ENCODE results near the gene HSPB7.

The HSPB7 gene

GRCh38 chr1:16011936-16012589 is 5.8 kb downstream of the HSPB7 start:
- peak overlapping the region; percentile 17 for H4K91ac ChIP-seq (ENCODE audit: low read depth, low read length)
- no peak overlapping the region for H2AFZ ChIP-seq (ENCODE audit: insufficient read depth, low read length, poor library complexity)
- no peak overlapping the region for H4K12ac ChIP-seq (ENCODE audit: low read depth, low read length)
- H3K27me3 ChIP-seq (ENCODE audit: insufficient read depth, low read length): no peaks in the 10 kb centered on the region
- peak overlapping the region; percentile 12 for H3K14ac ChIP-seq (ENCODE audit: low read length)
- peak overlapping the region; percentile 24 for H2BK120ac ChIP-seq (ENCODE audit: insufficient read depth, low read length, poor library complexity)
- H4K8ac ChIP-seq (ENCODE audit: low read depth, low read length): peak overlapping the region; percentile 3
- H3K9me3 ChIP-seq (ENCODE audit: insufficient read depth, low read depth, low read length): peaks cover 4% of the 10 kb centered on the region
- no peak overlapping the region for H3K4me3 ChIP-seq (ENCODE audit: low read depth, low read length)
- H3K4ac ChIP-seq (ENCODE audit: low read depth, low read length): no peak overlapping the region
- DNase-seq: no peak
- peaks cover 11 to 22% of the 10 kb centered on the region in 2 experiments for H3K4me1 ChIP-seq (ENCODE audit: control insufficient read depth in 1 of 2, insufficient read depth in 2 of 2, low read length in 2 of 2)
- no peak overlapping the region for H3K9ac ChIP-seq (ENCODE audit: low read length)
- H2AK5ac ChIP-seq (ENCODE audit: low read length): peak overlapping the region; percentile 21
- no peak overlapping the region for H3K23ac ChIP-seq (ENCODE audit: low read length)
- H3K79me1 ChIP-seq (ENCODE audit: low read length): peaks cover 6% of the 10 kb centered on the region
- H2BK5ac ChIP-seq (ENCODE audit: low read depth, low read length, poor library complexity): no peak overlapping the region
- peak overlapping the region; percentile 26 for H3K18ac ChIP-seq (ENCODE audit: low read length)
- H3K36me3 ChIP-seq (ENCODE audit: control insufficient read depth in 1 of 2, insufficient read depth in 2 of 2, low read length in 2 of 2): no peaks in the 10 kb centered on the region
- no peak overlapping the region for H3K27ac ChIP-seq (ENCODE audit: low read depth, low read length)
- no peak overlapping the region for H2BK12ac ChIP-seq (ENCODE audit: low read length)
- peak overlapping the region; percentile 35 for H3K4me2 ChIP-seq (ENCODE audit: low read length)
- WGBS (ENCODE audit: extremely low coverage, insufficient coverage, insufficient read length): no CpG with 5 or more reads among the region's 11 CpGs
- no peaks in the 10 kb centered on the region for H3K79me2 ChIP-seq (ENCODE audit: control insufficient read depth, insufficient read depth, low read length, poor library complexity)

- no peak overlapping the region for H3K27ac ChIP-seq (ENCODE audit: low read depth, low read length)
- H4K8ac ChIP-seq (ENCODE audit: low read depth, low read length): no peak overlapping the region
- H3K9me3 ChIP-seq (ENCODE audit: insufficient read depth, low read depth, low read length): peaks cover 4% of the 10 kb centered on the region
- H4K91ac ChIP-seq (ENCODE audit: low read depth, low read length): no peak overlapping the region
- H3K36me3 ChIP-seq (ENCODE audit: control insufficient read depth in 1 of 2, insufficient read depth in 2 of 2, low read length in 2 of 2): no peaks in the 10 kb centered on the region
- peaks cover 6% of the 10 kb centered on the region for H3K79me1 ChIP-seq (ENCODE audit: low read length)
- H3K4me1 ChIP-seq (ENCODE audit: control insufficient read depth in 1 of 2, insufficient read depth in 2 of 2, low read length in 2 of 2): peaks cover 10 to 18% of the 10 kb centered on the region in 2 experiments
- no peak overlapping the region for H4K12ac ChIP-seq (ENCODE audit: low read depth, low read length)
- no peak overlapping the region for H2BK120ac ChIP-seq (ENCODE audit: insufficient read depth, low read length, poor library complexity)
- H3K18ac ChIP-seq (ENCODE audit: low read length): no peak overlapping the region
- H3K14ac ChIP-seq (ENCODE audit: low read length): no peak overlapping the region
- H3K9ac ChIP-seq (ENCODE audit: low read length): no peak overlapping the region
- no peaks in the 10 kb centered on the region for H3K79me2 ChIP-seq (ENCODE audit: control insufficient read depth, insufficient read depth, low read length, poor library complexity)
- no peak overlapping the region for H2BK5ac ChIP-seq (ENCODE audit: low read depth, low read length, poor library complexity)
- H2BK12ac ChIP-seq (ENCODE audit: low read length): no peak overlapping the region
- H2AFZ ChIP-seq (ENCODE audit: insufficient read depth, low read length, poor library complexity): no peak overlapping the region
- H3K4ac ChIP-seq (ENCODE audit: low read depth, low read length): no peak overlapping the region
- no peak overlapping the region for H3K4me3 ChIP-seq (ENCODE audit: low read depth, low read length)
- WGBS (ENCODE audit: extremely low coverage, insufficient coverage, insufficient read length): no CpG with 5 or more reads among the region's 3 CpGs
- no peaks in the 10 kb centered on the region for H3K27me3 ChIP-seq (ENCODE audit: insufficient read depth, low read length)
- no peak for DNase-seq
- H3K23ac ChIP-seq (ENCODE audit: low read length): no peak overlapping the region
- no peak overlapping the region for H3K4me2 ChIP-seq (ENCODE audit: low read length)
- no peak overlapping the region for H2AK5ac ChIP-seq (ENCODE audit: low read length)
Measured at GRCh38 chr1:16010837-16011236, 7.0 kb downstream of the HSPB7 start.

- Histone ChIP-seq H4K8ac (ENCODE audit: low read depth, low read length) (no peak overlapping the region), H2AK5ac (ENCODE audit: low read length) (no peak overlapping the region), H3K18ac (ENCODE audit: low read length) (no peak overlapping the region), H3K4me1 (ENCODE audit: control insufficient read depth in 1 of 2, insufficient read depth in 2 of 2, low read length in 2 of 2) (peaks cover 10 to 18% of the 10 kb centered on the region in 2 experiments), H3K79me2 (ENCODE audit: control insufficient read depth, insufficient read depth, low read length, poor library complexity) (no peaks in the 10 kb centered on the region), H3K27ac (ENCODE audit: low read depth, low read length) (no peak overlapping the region), H3K4me2 (ENCODE audit: low read length) (no peak overlapping the region), H2AFZ (ENCODE audit: insufficient read depth, low read length, poor library complexity) (no peak overlapping the region), H3K23ac (ENCODE audit: low read length) (no peak overlapping the region), H3K9ac (ENCODE audit: low read length) (peak overlapping the region; percentile 38), H3K27me3 (ENCODE audit: insufficient read depth, low read length) (no peaks in the 10 kb centered on the region), H3K4me3 (ENCODE audit: low read depth, low read length) (peak overlapping the region; percentile 31), H4K12ac (ENCODE audit: low read depth, low read length) (no peak overlapping the region), H2BK5ac (ENCODE audit: low read depth, low read length, poor library complexity) (no peak overlapping the region), H2BK120ac (ENCODE audit: insufficient read depth, low read length, poor library complexity) (no peak overlapping the region), H3K14ac (ENCODE audit: low read length) (no peak overlapping the region), H4K91ac (ENCODE audit: low read depth, low read length) (no peak overlapping the region), H3K9me3 (ENCODE audit: insufficient read depth, low read depth, low read length) (peaks cover 4% of the 10 kb centered on the region), H2BK12ac (ENCODE audit: low read length) (no peak overlapping the region), H3K79me1 (ENCODE audit: low read length) (peaks cover 6% of the 10 kb centered on the region), H3K36me3 (ENCODE audit: control insufficient read depth in 1 of 2, insufficient read depth in 2 of 2, low read length in 2 of 2) (no peaks in the 10 kb centered on the region), H3K4ac (ENCODE audit: low read depth, low read length) (no peak overlapping the region)
- DNase-seq: no peak
- WGBS (ENCODE audit: extremely low coverage, insufficient coverage, insufficient read length): no CpG with 5 or more reads among the region's 11 CpGs
Measured at GRCh38 chr1:16009678-16010077, 8.2 kb downstream of the HSPB7 start.

GRCh38 chr1:16009030-16009460 is 8.8 kb downstream of the HSPB7 start:
- no peak overlapping the region for H4K8ac ChIP-seq (ENCODE audit: low read depth, low read length)
- H3K4me3 ChIP-seq (ENCODE audit: low read depth, low read length): no peak overlapping the region
- H3K4me1 ChIP-seq (ENCODE audit: control insufficient read depth in 1 of 2, insufficient read depth in 2 of 2, low read length in 2 of 2): peaks cover 10 to 13% of the 10 kb centered on the region in 2 experiments
- H3K4me2 ChIP-seq (ENCODE audit: low read length): no peak overlapping the region
- H2AK5ac ChIP-seq (ENCODE audit: low read length): no peak overlapping the region
- no CpG with 5 or more reads among the region's 4 CpGs for WGBS (ENCODE audit: extremely low coverage, insufficient coverage, insufficient read length)
- no peaks in the 10 kb centered on the region for H3K27me3 ChIP-seq (ENCODE audit: insufficient read depth, low read length)
- no peak overlapping the region for H2BK5ac ChIP-seq (ENCODE audit: low read depth, low read length, poor library complexity)
- no peak overlapping the region for H3K4ac ChIP-seq (ENCODE audit: low read depth, low read length)
- no peak overlapping the region for H2BK12ac ChIP-seq (ENCODE audit: low read length)
- no peak overlapping the region for H3K18ac ChIP-seq (ENCODE audit: low read length)
- H2BK120ac ChIP-seq (ENCODE audit: insufficient read depth, low read length, poor library complexity): no peak overlapping the region
- peak; percentile 64 to 90 for DNase-seq
- H3K14ac ChIP-seq (ENCODE audit: low read length): no peak overlapping the region
- H2AFZ ChIP-seq (ENCODE audit: insufficient read depth, low read length, poor library complexity): no peak overlapping the region
- no peak overlapping the region for H3K9ac ChIP-seq (ENCODE audit: low read length)
- no peak overlapping the region for H4K12ac ChIP-seq (ENCODE audit: low read depth, low read length)
- no peak overlapping the region for H3K23ac ChIP-seq (ENCODE audit: low read length)
- H4K91ac ChIP-seq (ENCODE audit: low read depth, low read length): no peak overlapping the region
- peaks cover 4% of the 10 kb centered on the region for H3K9me3 ChIP-seq (ENCODE audit: insufficient read depth, low read depth, low read length)
- H3K79me2 ChIP-seq (ENCODE audit: control insufficient read depth, insufficient read depth, low read length, poor library complexity): no peaks in the 10 kb centered on the region
- H3K36me3 ChIP-seq (ENCODE audit: control insufficient read depth in 1 of 2, insufficient read depth in 2 of 2, low read length in 2 of 2): no peaks in the 10 kb centered on the region
- H3K27ac ChIP-seq (ENCODE audit: low read depth, low read length): no peak overlapping the region
- peaks cover 6% of the 10 kb centered on the region for H3K79me1 ChIP-seq (ENCODE audit: low read length)
